Retinal pigment epithelial cell (primary cell): Measurements from ENCODE around the gene ANKS3.

Experiments
- DNase-seq: peaks from one replicate; pipeline ENCODE4 v3.0.0-alpha.2; 2010; ENCODE audit warnings: low read depth
- H3K4me3 ChIP-seq: 2 replicates; pipeline ENCODE4 v1.5.1; 2011; ENCODE audit warnings: mild to moderate bottlenecking, low read length, control low read depth, moderate library complexity
- CTCF ChIP-seq: conservative IDR thresholded peaks from 2 replicates; pipeline ENCODE4 v1.5.1; 2011; ENCODE audit warnings: low read depth, low read length, control low read depth, inconsistent platforms

The ANKS3 gene

GRCh38 chr16:4679156-4679849 is 54.8 kb downstream of the ANKS3 start:
- no peak for DNase-seq
- no peak for TF ChIP-seq CTCF
- H3K4me3 ChIP-seq: no peak overlapping the region

GRCh38 chr16:4678596-4678995 is 55.5 kb downstream of the ANKS3 start:
- no peak for TF ChIP-seq CTCF
- no peak for DNase-seq
- no peak overlapping the region for H3K4me3 ChIP-seq

- DNase-seq: no peak
- TF ChIP-seq CTCF: no peak
- H3K4me3 ChIP-seq: no peak overlapping the region
Measured at GRCh38 chr16:4677994-4678393, 56.1 kb downstream of the ANKS3 start.

GRCh38 chr16:4677390-4677789 is 56.7 kb downstream of the ANKS3 start:
- no peak for TF ChIP-seq CTCF
- no peak for DNase-seq
- H3K4me3 ChIP-seq: no peak overlapping the region

GRCh38 chr16:4676831-4677230 is 57.2 kb downstream of the ANKS3 start:
- no peak for DNase-seq
- H3K4me3 ChIP-seq: no peak overlapping the region

GRCh38 chr16:4675864-4676786 is 57.9 kb downstream of the ANKS3 start:
- H3K4me3 ChIP-seq: no peak overlapping the region
- TF ChIP-seq CTCF: no peak
- no peak for DNase-seq

More at GRCh38 chr16:4676831-4677230, 57.2 kb downstream of the ANKS3 start:
- no peak for TF ChIP-seq CTCF
